ENCODE data around the gene BPGM. TPM values are rescaled to one million over a fixed set of nuclear protein-coding genes. Genes with fewer than 3 reads are reported as not detected.

BPGM gene
- total and polyA plus RNA-seq, 9 of the 15 experiments (the other 6 are each of a cell fraction or from before 2014, with no cell fraction given), result 14.1 to 46.1 (median 21.2) TPM

- TF ChIP-seq ZNF12 (CRISPR knock-in tag; IDR thresholded peaks at IDR 0.05) (no peak), RBM22 (IDR thresholded peaks at IDR 0.05; ENCODE audit: low read depth, low read length, poor library complexity, severe bottlenecking) (no peak), ZNF639 (CRISPR knock-in tag; conservative IDR thresholded peaks at IDR 0.05 in 1 of 2, IDR thresholded peaks at IDR 0.05 in 1 of 2) (no peak), HNRNPUL1 (IDR thresholded peaks at IDR 0.05; ENCODE audit: low read length) (no peak), MAFG (tag; conservative IDR thresholded peaks at IDR 0.05) (peak; percentile 83), ZBED1 (IDR thresholded peaks at IDR 0.05) (no peak), RBM15 (IDR thresholded peaks at IDR 0.05; ENCODE audit: insufficient read depth, low read length) (no peak), TEAD1 (CRISPR knock-in tag; IDR thresholded peaks at IDR 0.05) (no peak), TEAD4 (IDR thresholded peaks at IDR 0.05; ENCODE audit: low read length) (peak; percentile 96), TEAD4 (CRISPR knock-in tag; IDR thresholded peaks at IDR 0.05; ENCODE audit: borderline replicate concordance) (no peak), ILF3 (IDR thresholded peaks at IDR 0.05; ENCODE audit: borderline replicate concordance) (no peak), HNRNPK (IDR thresholded peaks at IDR 0.05; ENCODE audit: low read depth, low read length, poor library complexity, severe bottlenecking) (no peak), RB1 (IDR thresholded peaks at IDR 0.05; ENCODE audit: low read depth) (no peak; the same call in 1 of the 2 replicates), BMI1 (IDR thresholded peaks at IDR 0.05; ENCODE audit: low read length) (no peak), NR2C2 (CRISPR knock-in tag; IDR thresholded peaks at IDR 0.05) (no peak), NR2C2 (tag; IDR thresholded peaks at IDR 0.05) (no peak), RBM14 (IDR thresholded peaks at IDR 0.05; ENCODE audit: borderline replicate concordance, insufficient read depth, low read depth, low read length) (no peak), HDAC3 (IDR thresholded peaks at IDR 0.05; ENCODE audit: borderline replicate concordance, partially characterized antibody) (peak; percentile 71), HMBOX1 (IDR thresholded peaks at IDR 0.05) (no peak; the same call in 1 of the 2 replicates), TGIF2 (CRISPR knock-in tag; IDR thresholded peaks at IDR 0.05) (no peak), ZNF316 (IDR thresholded peaks at IDR 0.05) (peak; percentile 91), ZNF143 (CRISPR knock-in tag; IDR thresholded peaks at IDR 0.05) (no peak), ZNF561 (CRISPR knock-in tag; conservative IDR thresholded peaks at IDR 0.05) (no peak)
- TF ChIP-seq, protein P1, sequence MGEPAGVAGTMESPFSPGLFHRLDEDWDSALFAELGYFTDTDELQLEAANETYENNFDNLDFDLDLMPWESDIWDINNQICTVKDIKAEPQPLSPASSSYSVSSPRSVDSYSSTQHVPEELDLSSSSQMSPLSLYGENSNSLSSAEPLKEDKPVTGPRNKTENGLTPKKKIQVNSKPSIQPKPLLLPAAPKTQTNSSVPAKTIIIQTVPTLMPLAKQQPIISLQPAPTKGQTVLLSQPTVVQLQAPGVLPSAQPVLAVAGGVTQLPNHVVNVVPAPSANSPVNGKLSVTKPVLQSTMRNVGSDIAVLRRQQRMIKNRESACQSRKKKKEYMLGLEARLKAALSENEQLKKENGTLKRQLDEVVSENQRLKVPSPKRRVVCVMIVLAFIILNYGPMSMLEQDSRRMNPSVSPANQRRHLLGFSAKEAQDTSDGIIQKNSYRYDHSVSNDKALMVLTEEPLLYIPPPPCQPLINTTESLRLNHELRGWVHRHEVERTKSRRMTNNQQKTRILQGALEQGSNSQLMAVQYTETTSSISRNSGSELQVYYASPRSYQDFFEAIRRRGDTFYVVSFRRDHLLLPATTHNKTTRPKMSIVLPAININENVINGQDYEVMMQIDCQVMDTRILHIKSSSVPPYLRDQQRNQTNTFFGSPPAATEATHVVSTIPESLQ (CRISPR knock-in tag; IDR thresholded peaks at IDR 0.05), result no peak
- TF ChIP-seq, protein P2, sequence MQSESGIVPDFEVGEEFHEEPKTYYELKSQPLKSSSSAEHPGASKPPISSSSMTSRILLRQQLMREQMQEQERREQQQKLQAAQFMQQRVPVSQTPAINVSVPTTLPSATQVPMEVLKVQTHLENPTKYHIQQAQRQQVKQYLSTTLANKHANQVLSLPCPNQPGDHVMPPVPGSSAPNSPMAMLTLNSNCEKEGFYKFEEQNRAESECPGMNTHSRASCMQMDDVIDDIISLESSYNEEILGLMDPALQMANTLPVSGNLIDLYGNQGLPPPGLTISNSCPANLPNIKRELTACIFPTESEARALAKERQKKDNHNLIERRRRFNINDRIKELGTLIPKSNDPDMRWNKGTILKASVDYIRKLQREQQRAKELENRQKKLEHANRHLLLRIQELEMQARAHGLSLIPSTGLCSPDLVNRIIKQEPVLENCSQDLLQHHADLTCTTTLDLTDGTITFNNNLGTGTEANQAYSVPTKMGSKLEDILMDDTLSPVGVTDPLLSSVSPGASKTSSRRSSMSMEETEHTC (IDR thresholded peaks at IDR 0.05), result no peak
These were observed 13.7 kb downstream of the BPGM start (continued) for GRCh38 chr7:134660242-134660785.

All from K562 (cell line).